ENCODE results near the gene HM13. TPM values are rescaled to one million over a fixed set of nuclear protein-coding genes. Genes with fewer than 3 reads are reported as not detected.

HM13 gene
- total and polyA plus RNA-seq, 12 donors = 27.5 to 102 (median 34.9) TPM

- 2 to 4% methylated on average over 76 of the region's 76 CpGs for WGBS, 2 donors
- Histone ChIP-seq H3K27ac (peak overlapping the region; percentile 83 to 99 (median 90)), H3K27me3 (peaks cover 0 to 17% (median 0%) of the 10 kb centered on the region in 7 donors), H3K36me3 (no peaks in the 10 kb centered on the region), H3K4me3 (peak overlapping the region; percentile 34 to 63 (median 50)), H3K4me1 (peaks cover 0 to 45% (median 15%) of the 10 kb centered on the region in 9 donors), H3K9me3 (no peaks in the 10 kb centered on the region)
- intact Hi-C loops (cut with DNase I) = loop anchor here in 2 of 10 donors (1.0 to 2.0 kb wide), 2 partner anchors 21 kb away; no protein-coding TSS in a partner anchor
- TF ChIP-seq CTCF (IDR thresholded peaks at IDR 0.05) = no peak
- ATAC-seq (peak; percentile 86 to 94 (median 90)), DNase-seq (peak; percentile 78 to 82)
Observed at GRCh38 chr20:31587545-31588389, 73.5 kb downstream of the HM13 start.

DNA sequence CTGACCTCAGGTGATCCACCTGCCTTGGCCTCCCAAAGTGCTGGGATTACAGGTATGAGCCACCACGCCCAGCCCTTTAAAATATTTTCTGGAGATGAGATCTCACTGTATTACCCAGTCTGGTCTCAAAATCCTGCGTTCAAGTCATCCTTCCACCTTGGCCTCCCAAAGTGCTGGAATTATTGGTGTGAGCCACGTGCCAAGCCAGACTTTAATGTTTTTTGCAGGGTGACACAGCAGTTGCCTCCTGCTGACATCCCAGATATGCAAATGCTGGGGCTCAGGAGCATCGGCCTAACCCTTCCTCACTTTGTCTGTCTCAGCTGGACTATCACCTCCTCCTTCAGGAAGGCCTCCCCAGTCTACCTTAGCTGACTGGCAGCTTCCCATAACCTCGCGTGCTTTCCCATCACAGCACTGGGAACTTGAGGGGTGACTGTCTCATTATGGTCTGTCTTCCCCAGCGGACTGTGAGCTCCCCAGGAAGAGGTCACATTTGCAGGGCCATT, 76.5 kb downstream of the HM13 start:
- peak overlapping the region in 6 of 10 donors; percentile 25 to 99 (median 64) for H3K27ac ChIP-seq
- ATAC-seq = no peak
- no peaks in the 10 kb centered on the region for H3K36me3 ChIP-seq
- H3K4me1 ChIP-seq = peaks cover 6 to 64% (median 27%) of the 10 kb centered on the region in 9 donors
- intact Hi-C loops (cut with DNase I) = no loop called here
- WGBS, 2 donors = 79 to 83% methylated on average over 7 of the region's 7 CpGs
- peaks cover 0 to 17% (median 0%) of the 10 kb centered on the region in 7 donors for H3K27me3 ChIP-seq
- TF ChIP-seq CTCF (IDR thresholded peaks at IDR 0.05) = no peak
- H3K4me3 ChIP-seq = no peak overlapping the region
- H3K9me3 ChIP-seq = no peaks in the 10 kb centered on the region
- DNase-seq = no peak

- Histone ChIP-seq H3K9me3 (no peaks in the 10 kb centered on the region), H3K4me1 (peaks cover 9 to 55% (median 25%) of the 10 kb centered on the region in 9 donors), H3K27ac (peak overlapping the region; percentile 36 to 98 (median 86)), H3K4me3 (no peak overlapping the region), H3K36me3 (no peaks in the 10 kb centered on the region), H3K27me3 (no peaks in the 10 kb centered on the region)
- intact Hi-C loops (cut with DNase I) = loop anchor here in 2 of 10 donors (2.0 kb wide), 1 partner anchor 15 kb away; no protein-coding TSS in a partner anchor
- ATAC-seq (no peak), DNase-seq (no peak)
- TF ChIP-seq CTCF (IDR thresholded peaks at IDR 0.05) = no peak
- 88 to 89% methylated on average over 11 of the region's 11 CpGs for WGBS, 2 donors
Observed at GRCh38 chr20:31593221-31594001, 79.2 kb downstream of the HM13 start.

DNA sequence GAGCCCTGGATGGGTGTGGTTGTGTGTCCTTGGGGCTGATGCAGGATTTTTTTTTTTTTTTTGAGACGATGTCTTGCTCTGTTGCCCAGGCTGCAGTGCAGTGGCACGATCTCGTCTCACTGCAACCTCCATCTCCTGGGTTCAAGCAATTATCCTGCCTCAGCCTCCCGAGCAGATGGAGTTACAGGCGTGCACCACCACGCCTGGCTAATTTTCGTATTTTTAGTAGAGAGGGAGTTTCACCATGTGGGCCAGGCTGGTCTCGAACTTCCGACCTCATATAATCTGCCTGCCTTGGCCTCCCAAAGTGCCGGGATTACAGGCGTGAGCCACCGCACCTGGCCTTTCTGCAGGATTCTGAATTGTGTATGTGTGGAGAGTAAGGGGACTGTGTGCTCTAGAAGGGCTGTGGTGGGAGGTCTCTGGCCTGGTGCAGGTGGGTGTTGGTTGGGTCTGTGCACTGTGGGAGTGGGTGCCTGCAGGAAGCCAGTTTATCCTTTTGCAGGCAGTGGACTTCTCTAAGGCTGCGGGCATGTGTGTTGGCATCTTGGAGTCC, 79.8 kb downstream of the HM13 start:
- Histone ChIP-seq H3K9me3 (no peaks in the 10 kb centered on the region), H3K36me3 (no peaks in the 10 kb centered on the region), H3K27me3 (no peaks in the 10 kb centered on the region), H3K27ac (peak overlapping the region; percentile 36 to 98 (median 86)), H3K4me3 (no peak overlapping the region), H3K4me1 (peaks cover 9 to 48% (median 24%) of the 10 kb centered on the region in 9 donors)
- no peak for TF ChIP-seq CTCF (IDR thresholded peaks at IDR 0.05)
- intact Hi-C loops (cut with DNase I) = loop anchor here in 2 of 10 donors (2.0 kb wide), 1 partner anchor 15 kb away; no protein-coding TSS in a partner anchor
- no peak for ATAC-seq
- WGBS, 2 donors = 88 to 96% methylated on average over 12 to 13 of the region's 13 CpGs
- DNase-seq = no peak
